ENCODE measurements around the gene TBX2. TPM values are rescaled to one million over a fixed set of nuclear protein-coding genes. Genes with fewer than 3 reads are reported as not detected.

TBX2 gene
- total and polyA plus RNA-seq, 2 of the 13 experiments (the other 11 are each of a cell fraction or from before 2014, with no cell fraction given) = 2.8 to 15.3 TPM

DNA sequence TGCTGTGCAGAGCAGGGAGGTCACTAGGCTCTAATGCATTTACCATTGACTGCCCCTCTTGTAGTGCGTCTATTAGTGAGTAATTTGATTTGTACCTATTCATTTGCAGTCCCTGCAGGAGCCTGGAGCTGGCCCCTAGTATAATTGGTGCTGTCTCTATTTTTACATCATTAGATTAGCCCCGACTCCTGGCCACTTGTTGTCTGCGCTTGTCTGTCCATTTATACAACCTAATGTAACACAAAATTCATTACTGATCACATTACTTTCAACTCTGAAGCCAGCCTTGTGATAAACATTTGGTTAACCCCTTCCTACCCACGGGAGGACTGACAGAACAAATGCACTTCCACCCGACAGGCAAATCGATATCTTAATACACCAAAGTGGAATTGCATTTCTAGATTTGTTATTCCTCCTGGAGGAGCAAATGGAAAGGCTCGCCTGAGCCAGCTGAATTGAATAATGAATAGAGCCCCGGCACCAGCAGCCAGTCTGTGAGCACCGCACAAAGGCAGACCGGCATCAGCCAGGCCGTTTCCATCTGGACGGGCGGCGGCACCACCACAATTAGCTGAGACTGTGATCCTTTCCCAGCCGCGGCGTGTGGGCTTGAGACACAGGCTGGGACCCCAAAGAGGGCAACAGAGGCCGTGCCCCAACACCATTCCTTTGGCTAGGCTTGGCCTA, 18.7 kb upstream of the TBX2 start:
- no peak for ATAC-seq

DNA sequence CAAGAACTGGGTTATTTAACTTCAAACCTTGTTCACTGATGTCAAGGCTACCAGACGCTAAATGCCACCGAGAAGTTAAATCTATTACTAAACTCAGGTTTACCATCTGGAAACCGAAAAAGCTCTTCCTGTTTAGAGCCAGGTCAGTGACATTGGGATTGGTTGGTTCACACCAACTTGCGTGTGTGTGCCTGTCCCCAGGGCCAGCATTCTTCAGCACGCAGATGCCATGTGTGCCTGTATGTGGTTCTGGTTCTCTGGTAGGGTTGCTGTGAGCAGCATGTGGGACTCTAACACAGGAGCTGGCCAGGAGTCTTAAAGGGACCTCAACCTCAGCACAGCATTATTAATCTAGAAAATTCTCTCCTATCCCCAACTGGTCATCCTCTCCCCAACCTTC, 18.1 kb upstream of the TBX2 start:
- ChIA-PET CTCF (ENCODE audit: low intra/inter-chr PET ratio, low total read pairs) (no interaction called here), POLR2A (interaction anchor here (3.2 kb wide), 1 partner anchor 17 kb away, joined by 13 read pairs; no protein-coding TSS in a partner anchor)
- FAIRE-seq (no peak), ATAC-seq (no peak), DNase-seq (ENCODE audit: low spot score) (no peak)
- Histone ChIP-seq H3K4me1 (ENCODE audit: insufficient read depth, low read length) (peaks cover 66% of the 10 kb centered on the region), H3K27ac (ENCODE audit: extremely low read length, insufficient read depth, low read length) (no peak overlapping the region), H3K4me3 (replicated peaks in 1 of 3; ENCODE audit: insufficient read depth in 1 of 3, low read depth in 2 of 3, low read length in 3 of 3) (no peak overlapping the region), H3K79me2 (ENCODE audit: insufficient read depth, low read length) (no peaks in the 10 kb centered on the region), H3K9ac (ENCODE audit: insufficient read depth, low read depth, low read length) (no peak overlapping the region), H3K4me2 (ENCODE audit: low read depth, low read length) (no peak overlapping the region), H3K36me3 (replicated peaks in 1 of 2; ENCODE audit: control insufficient read depth in 1 of 2, insufficient read depth in 2 of 2, low read length in 2 of 2) (no peaks in the 10 kb centered on the region), H4K20me1 (ENCODE audit: insufficient read depth, low read length) (no peaks in the 10 kb centered on the region), H3K9me3 (ENCODE audit: low read length) (no peaks in the 10 kb centered on the region), H2AFZ (ENCODE audit: low read length) (no peak overlapping the region), H3K27me3 (ENCODE audit: control insufficient read depth in 1 of 2, insufficient read depth in 2 of 2, low read length in 2 of 2) (no peaks in the 10 kb centered on the region)
- 94% methylated on average over 5 of the region's 5 CpGs for WGBS (ENCODE audit: low lambda C conversion rate)
- no TSS peak for BruUV-seq (replicated peaks)
- no peak for TF ChIP-seq ZNF30 (CRISPR knock-in tag; IDR thresholded peaks at IDR 0.05)
- TF ChIP-seq ZNF562 (CRISPR knock-in tag; IDR thresholded peaks at IDR 0.05; ENCODE audit: borderline replicate concordance) = no peak
- no peak for TF ChIP-seq ZNF282 (IDR thresholded peaks at IDR 0.05; ENCODE audit: partially characterized antibody)
- no peak for TF ChIP-seq ZBTB3 (CRISPR knock-in tag; IDR thresholded peaks at IDR 0.05; ENCODE audit: borderline replicate concordance, low read depth)
- TF ChIP-seq, protein P1, sequence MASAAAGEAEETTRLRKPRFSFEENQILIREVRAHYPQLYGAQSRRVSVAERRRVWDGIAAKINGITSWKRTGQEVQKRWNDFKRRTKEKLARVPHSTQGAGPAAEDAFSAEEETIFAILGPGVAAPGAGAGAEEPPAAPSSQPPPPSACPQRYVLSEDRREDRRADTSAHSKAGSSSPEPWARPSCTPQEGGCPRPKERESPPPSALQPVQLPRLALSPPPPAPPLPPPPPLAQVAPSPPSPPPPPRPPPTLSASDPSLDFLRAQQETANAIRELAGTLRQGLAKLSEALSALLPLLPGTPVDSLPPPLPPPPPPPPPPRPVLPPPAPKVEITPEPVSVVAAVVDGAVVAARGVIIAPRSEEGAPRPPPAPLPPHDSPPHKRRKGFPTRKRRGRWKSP (CRISPR knock-in tag; IDR thresholded peaks at IDR 0.05) = no peak
- TF ChIP-seq, protein P2, sequence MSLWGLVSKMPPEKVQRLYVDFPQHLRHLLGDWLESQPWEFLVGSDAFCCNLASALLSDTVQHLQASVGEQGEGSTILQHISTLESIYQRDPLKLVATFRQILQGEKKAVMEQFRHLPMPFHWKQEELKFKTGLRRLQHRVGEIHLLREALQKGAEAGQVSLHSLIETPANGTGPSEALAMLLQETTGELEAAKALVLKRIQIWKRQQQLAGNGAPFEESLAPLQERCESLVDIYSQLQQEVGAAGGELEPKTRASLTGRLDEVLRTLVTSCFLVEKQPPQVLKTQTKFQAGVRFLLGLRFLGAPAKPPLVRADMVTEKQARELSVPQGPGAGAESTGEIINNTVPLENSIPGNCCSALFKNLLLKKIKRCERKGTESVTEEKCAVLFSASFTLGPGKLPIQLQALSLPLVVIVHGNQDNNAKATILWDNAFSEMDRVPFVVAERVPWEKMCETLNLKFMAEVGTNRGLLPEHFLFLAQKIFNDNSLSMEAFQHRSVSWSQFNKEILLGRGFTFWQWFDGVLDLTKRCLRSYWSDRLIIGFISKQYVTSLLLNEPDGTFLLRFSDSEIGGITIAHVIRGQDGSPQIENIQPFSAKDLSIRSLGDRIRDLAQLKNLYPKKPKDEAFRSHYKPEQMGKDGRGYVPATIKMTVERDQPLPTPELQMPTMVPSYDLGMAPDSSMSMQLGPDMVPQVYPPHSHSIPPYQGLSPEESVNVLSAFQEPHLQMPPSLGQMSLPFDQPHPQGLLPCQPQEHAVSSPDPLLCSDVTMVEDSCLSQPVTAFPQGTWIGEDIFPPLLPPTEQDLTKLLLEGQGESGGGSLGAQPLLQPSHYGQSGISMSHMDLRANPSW (CRISPR knock-in tag; IDR thresholded peaks at IDR 0.05; ENCODE audit: borderline replicate concordance) = no peak
- TF ChIP-seq ZFAT (CRISPR knock-in tag; conservative IDR thresholded peaks at IDR 0.05) = no peak
- TF ChIP-seq ZBTB25 (CRISPR knock-in tag; IDR thresholded peaks at IDR 0.05) = no peak
- TF ChIP-seq ZNF737 (CRISPR knock-in tag; IDR thresholded peaks at IDR 0.05; ENCODE audit: borderline replicate concordance) = no peak
- TF ChIP-seq, protein P3, sequence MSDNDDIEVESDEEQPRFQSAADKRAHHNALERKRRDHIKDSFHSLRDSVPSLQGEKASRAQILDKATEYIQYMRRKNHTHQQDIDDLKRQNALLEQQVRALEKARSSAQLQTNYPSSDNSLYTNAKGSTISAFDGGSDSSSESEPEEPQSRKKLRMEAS (IDR thresholded peaks at IDR 0.05) = no peak
- TF ChIP-seq STAG1 (CRISPR knock-in tag; IDR thresholded peaks at IDR 0.05) = no peak
- intact Hi-C loops (cut with micrococcal nuclease; ENCODE audit: unreplicated experiment) = no loop called here
- in situ Hi-C loops (cut with HindIII; ENCODE audit: extremely low pct_ligation_motif_present, low pct_unique_long_range_greater_than_20kb) = no loop called here

More for the DNA sequence above, 18.7 kb upstream of the TBX2 start:
- H3K4me3 ChIP-seq (replicated peaks in 1 of 3; ENCODE audit: insufficient read depth in 1 of 3, low read depth in 2 of 3, low read length in 3 of 3) = no peak overlapping the region
- H3K27ac ChIP-seq (ENCODE audit: extremely low read length, insufficient read depth, low read length) = no peak overlapping the region
- no peaks in the 10 kb centered on the region for H4K20me1 ChIP-seq (ENCODE audit: insufficient read depth, low read length)
- H3K36me3 ChIP-seq (replicated peaks in 1 of 2; ENCODE audit: control insufficient read depth in 1 of 2, insufficient read depth in 2 of 2, low read length in 2 of 2) = no peaks in the 10 kb centered on the region
- H3K27me3 ChIP-seq (ENCODE audit: control insufficient read depth in 1 of 2, insufficient read depth in 2 of 2, low read length in 2 of 2) = no peaks in the 10 kb centered on the region
- DNase-seq (ENCODE audit: low spot score) (no peak), FAIRE-seq (no peak)
- intact Hi-C loops (cut with micrococcal nuclease; ENCODE audit: unreplicated experiment) = no loop called here
- H3K9ac ChIP-seq (ENCODE audit: insufficient read depth, low read depth, low read length) = no peak overlapping the region
- no peak for TF ChIP-seq ARNTL (CRISPR knock-in tag; IDR thresholded peaks at IDR 0.05)
- peak; percentile 86 for TF ChIP-seq ZNF652 (CRISPR knock-in tag; IDR thresholded peaks at IDR 0.05; ENCODE audit: borderline replicate concordance, low read depth)
- POLR2A ChIA-PET = interaction anchor here (1.1 to 3.2 kb wide), 2 partner anchors 16 to 45 kb away, joined by 6 to 13 read pairs; no protein-coding TSS in a partner anchor
- H3K4me1 ChIP-seq (ENCODE audit: insufficient read depth, low read length) = peaks cover 66% of the 10 kb centered on the region
- 94% methylated on average over 18 of the region's 18 CpGs for WGBS (ENCODE audit: low lambda C conversion rate)
- no peak overlapping the region for H2AFZ ChIP-seq (ENCODE audit: low read length)
- no TSS peak for BruUV-seq (replicated peaks)
- H3K4me2 ChIP-seq (ENCODE audit: low read depth, low read length) = no peak overlapping the region
- CTCF ChIA-PET (ENCODE audit: low intra/inter-chr PET ratio, low total read pairs) = no interaction called here
- no peaks in the 10 kb centered on the region for H3K79me2 ChIP-seq (ENCODE audit: insufficient read depth, low read length)
- in situ Hi-C loops (cut with HindIII; ENCODE audit: extremely low pct_ligation_motif_present, low pct_unique_long_range_greater_than_20kb) = no loop called here
- H3K9me3 ChIP-seq (ENCODE audit: low read length) = no peaks in the 10 kb centered on the region
